ENCODE results near the gene TMC1.

GRCh38 chr9:72789885-72790284 lies 268.5 kb downstream of the TMC1 start:
- TF ChIP-seq ZNF768 (tag by site-specific recombination; IDR thresholded peaks at IDR 0.05) = no peak
- TF ChIP-seq, protein P1, sequence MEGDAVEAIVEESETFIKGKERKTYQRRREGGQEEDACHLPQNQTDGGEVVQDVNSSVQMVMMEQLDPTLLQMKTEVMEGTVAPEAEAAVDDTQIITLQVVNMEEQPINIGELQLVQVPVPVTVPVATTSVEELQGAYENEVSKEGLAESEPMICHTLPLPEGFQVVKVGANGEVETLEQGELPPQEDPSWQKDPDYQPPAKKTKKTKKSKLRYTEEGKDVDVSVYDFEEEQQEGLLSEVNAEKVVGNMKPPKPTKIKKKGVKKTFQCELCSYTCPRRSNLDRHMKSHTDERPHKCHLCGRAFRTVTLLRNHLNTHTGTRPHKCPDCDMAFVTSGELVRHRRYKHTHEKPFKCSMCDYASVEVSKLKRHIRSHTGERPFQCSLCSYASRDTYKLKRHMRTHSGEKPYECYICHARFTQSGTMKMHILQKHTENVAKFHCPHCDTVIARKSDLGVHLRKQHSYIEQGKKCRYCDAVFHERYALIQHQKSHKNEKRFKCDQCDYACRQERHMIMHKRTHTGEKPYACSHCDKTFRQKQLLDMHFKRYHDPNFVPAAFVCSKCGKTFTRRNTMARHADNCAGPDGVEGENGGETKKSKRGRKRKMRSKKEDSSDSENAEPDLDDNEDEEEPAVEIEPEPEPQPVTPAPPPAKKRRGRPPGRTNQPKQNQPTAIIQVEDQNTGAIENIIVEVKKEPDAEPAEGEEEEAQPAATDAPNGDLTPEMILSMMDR (tag by site-specific recombination; IDR thresholded peaks at IDR 0.05) = no peak
- no peak for TF ChIP-seq ZBTB49 (tag by site-specific recombination; IDR thresholded peaks at IDR 0.05; ENCODE audit: low read depth)
